Ishikawa (cell line): ENCODE data around the gene PLEKHA7.

Experiments
- EGR1 ChIP-seq: IDR thresholded peaks from 2 replicates; pipeline ENCODE4 v1.6.1; 2012
- EP300 ChIP-seq: IDR thresholded peaks from 2 replicates; pipeline ENCODE4 v1.6.1; 2012; ENCODE audit warnings: borderline replicate concordance
- RAD21 ChIP-seq: IDR thresholded peaks from 2 replicates; pipeline ENCODE4 v1.6.1; 2012; ENCODE audit warnings: low read depth
- TAF1 ChIP-seq: IDR thresholded peaks from 2 replicates; pipeline ENCODE4 v1.6.1; 2012; ENCODE audit warnings: low read depth, mild to moderate bottlenecking
- TCF12 ChIP-seq: IDR thresholded peaks from 2 replicates; pipeline ENCODE4 v1.6.1; 2012; ENCODE audit warnings: low read depth
- TF ChIP-seq, protein P1 (sequence below): IDR thresholded peaks from 2 replicates; pipeline ENCODE4 v1.6.1; 2012; ENCODE audit warnings: low read depth, mild to moderate bottlenecking

DNA sequence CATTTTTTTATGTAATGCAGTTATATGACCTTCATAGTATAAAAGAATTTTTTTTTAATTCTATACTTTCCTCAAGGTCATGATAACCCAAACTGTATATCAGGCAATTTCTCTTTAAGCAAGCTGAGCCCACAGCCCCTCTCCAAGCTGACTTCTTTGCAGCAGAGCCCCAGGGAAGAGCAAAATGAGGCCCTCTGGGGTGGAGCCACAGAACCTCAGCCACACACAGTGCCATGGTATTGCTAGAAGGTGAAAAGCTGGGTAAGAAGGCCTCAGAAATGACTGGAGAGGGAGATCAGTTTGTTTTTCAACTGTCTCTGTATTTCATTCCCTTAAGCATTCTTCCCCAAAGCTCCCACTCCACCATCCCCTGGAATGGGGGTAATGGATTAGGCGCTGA is 108.8 kb downstream of the PLEKHA7 start:
- TF ChIP-seq, protein P1, sequence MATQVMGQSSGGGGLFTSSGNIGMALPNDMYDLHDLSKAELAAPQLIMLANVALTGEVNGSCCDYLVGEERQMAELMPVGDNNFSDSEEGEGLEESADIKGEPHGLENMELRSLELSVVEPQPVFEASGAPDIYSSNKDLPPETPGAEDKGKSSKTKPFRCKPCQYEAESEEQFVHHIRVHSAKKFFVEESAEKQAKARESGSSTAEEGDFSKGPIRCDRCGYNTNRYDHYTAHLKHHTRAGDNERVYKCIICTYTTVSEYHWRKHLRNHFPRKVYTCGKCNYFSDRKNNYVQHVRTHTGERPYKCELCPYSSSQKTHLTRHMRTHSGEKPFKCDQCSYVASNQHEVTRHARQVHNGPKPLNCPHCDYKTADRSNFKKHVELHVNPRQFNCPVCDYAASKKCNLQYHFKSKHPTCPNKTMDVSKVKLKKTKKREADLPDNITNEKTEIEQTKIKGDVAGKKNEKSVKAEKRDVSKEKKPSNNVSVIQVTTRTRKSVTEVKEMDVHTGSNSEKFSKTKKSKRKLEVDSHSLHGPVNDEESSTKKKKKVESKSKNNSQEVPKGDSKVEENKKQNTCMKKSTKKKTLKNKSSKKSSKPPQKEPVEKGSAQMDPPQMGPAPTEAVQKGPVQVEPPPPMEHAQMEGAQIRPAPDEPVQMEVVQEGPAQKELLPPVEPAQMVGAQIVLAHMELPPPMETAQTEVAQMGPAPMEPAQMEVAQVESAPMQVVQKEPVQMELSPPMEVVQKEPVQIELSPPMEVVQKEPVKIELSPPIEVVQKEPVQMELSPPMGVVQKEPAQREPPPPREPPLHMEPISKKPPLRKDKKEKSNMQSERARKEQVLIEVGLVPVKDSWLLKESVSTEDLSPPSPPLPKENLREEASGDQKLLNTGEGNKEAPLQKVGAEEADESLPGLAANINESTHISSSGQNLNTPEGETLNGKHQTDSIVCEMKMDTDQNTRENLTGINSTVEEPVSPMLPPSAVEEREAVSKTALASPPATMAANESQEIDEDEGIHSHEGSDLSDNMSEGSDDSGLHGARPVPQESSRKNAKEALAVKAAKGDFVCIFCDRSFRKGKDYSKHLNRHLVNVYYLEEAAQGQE: no peak
- TF ChIP-seq EGR1: no peak
- no peak for TF ChIP-seq RAD21
- no peak for TF ChIP-seq TAF1
- TF ChIP-seq EP300: no peak
- TF ChIP-seq TCF12: no peak
